CD14-positive monocyte (primary cell): ENCODE data around the gene MAP1LC3B. TPM values are rescaled to one million over a fixed set of nuclear protein-coding genes. Genes with fewer than 3 reads are reported as not detected.

ENCODE experiments used
- DNase-seq, 3 donors: peaks; one replicate each; pipeline ENCODE4 v3.0.0-alpha.2; 2011 to 2022
- H2AFZ ChIP-seq: 2 replicates; pipeline ENCODE4 v1.6.0; 2012; ENCODE audit warnings: mild to moderate bottlenecking, low read depth, low read length, inconsistent platforms; ENCODE audit not compliant: insufficient read depth, poor library complexity, severe bottlenecking
- H3K27ac ChIP-seq, 2 donors: 1 replicate in 1 of 2; 2 replicates in 1 of 2; pipeline ENCODE4 v1.5.1; 2012 to 2013; ENCODE audit warnings: low read length in 2 of 2, control low read depth in 1 of 2, inconsistent platforms in 1 of 2, low read depth in 1 of 2, mild to moderate bottlenecking in 1 of 2
- H3K27me3 ChIP-seq, 2 donors: one replicate each; pipeline versions ENCODE4 v1.6.0 to v1.6.1; 2011 to 2013; ENCODE audit warnings: low read length in 2 of 2; ENCODE audit not compliant: control insufficient read depth in 2 of 2, insufficient read depth in 2 of 2
- H3K36me3 ChIP-seq, 2 donors: replicated peaks in 1 of 2; 1 replicate in 1 of 2; 2 replicates in 1 of 2; pipeline versions ENCODE4 v1.5.1 to v1.6.1; 2012 to 2013; ENCODE audit warnings: low read length in 2 of 2, control low read depth in 1 of 2, inconsistent platforms in 1 of 2, mild to moderate bottlenecking in 1 of 2; ENCODE audit not compliant: insufficient read depth in 2 of 2, control insufficient read depth in 1 of 2
- H3K4me1 ChIP-seq, 2 donors: 1 replicate in 1 of 2; 2 replicates in 1 of 2; pipeline versions ENCODE4 v1.5.1 to v1.6.1; 2012 to 2013; ENCODE audit warnings: low read length in 2 of 2, control low read depth in 1 of 2, inconsistent platforms in 1 of 2, mild to moderate bottlenecking in 1 of 2, moderate library complexity in 1 of 2; ENCODE audit not compliant: insufficient read depth in 2 of 2, control insufficient read depth in 1 of 2
- H3K4me2 ChIP-seq: replicated peaks from 2 replicates; pipeline ENCODE3; 2012; ENCODE audit warnings: low read length, moderate library complexity, mild to moderate bottlenecking; ENCODE audit not compliant: poor library complexity, severe bottlenecking; ENCODE audit errors: extremely low read depth
- H3K4me3 ChIP-seq, 3 experiments: fragments of 200-600 bp in 1 of 3; sonication (generic) in 1 of 3; replicated peaks in 1 of 3; 1 replicate in 2 of 3; 2 replicates in 1 of 3; pipeline ENCODE4 v1.5.1; 2011 to 2013; ENCODE audit warnings: low read length in 3 of 3, mild to moderate bottlenecking in 3 of 3, control low read depth in 2 of 3, low read depth in 2 of 3, inconsistent platforms in 1 of 3, moderate library complexity in 1 of 3
- H3K79me2 ChIP-seq: 2 replicates; pipeline ENCODE4 v1.6.0; 2012; ENCODE audit warnings: mild to moderate bottlenecking, control low read depth, inconsistent platforms, low read length, moderate library complexity; ENCODE audit not compliant: insufficient read depth
- H3K9ac ChIP-seq: 2 replicates; pipeline ENCODE4 v1.6.0; 2017; ENCODE audit warnings: low read length, mild to moderate bottlenecking; ENCODE audit not compliant: insufficient read depth, poor library complexity, severe bottlenecking
- H3K9me3 ChIP-seq, 2 donors: replicated peaks in 1 of 2; 1 replicate in 1 of 2; 2 replicates in 1 of 2; pipeline versions ENCODE4 v1.5.1 to v1.6.1; 2012 to 2013; ENCODE audit warnings: low read length in 2 of 2, control low read depth in 1 of 2; ENCODE audit not compliant: control insufficient read depth in 1 of 2, insufficient read depth in 1 of 2
- H4K20me1 ChIP-seq: 2 replicates; pipeline ENCODE4 v1.6.0; 2012; ENCODE audit warnings: mild to moderate bottlenecking, low read length, control low read depth, moderate library complexity; ENCODE audit not compliant: insufficient read depth
- H3K27ac Mint-ChIP-seq, 7 donors: one replicate each; pipeline ENCODE4 v1.8.0; 2020; ENCODE audit warnings: mild to moderate bottlenecking in 7 of 7, mixed read lengths in 7 of 7, moderate library complexity in 6 of 7, inconsistent platforms in 2 of 7
- H3K27me3 Mint-ChIP-seq, 3 donors: one replicate each; pipeline ENCODE4 v1.8.0; 2021 to 2022; ENCODE audit warnings: low read depth in 3 of 3, mild to moderate bottlenecking in 3 of 3, mixed read lengths in 3 of 3, moderate library complexity in 3 of 3, inconsistent platforms in 1 of 3
- H3K36me3 Mint-ChIP-seq, 2 donors: one replicate each; pipeline ENCODE4 v1.8.0; 2020; ENCODE audit warnings: mixed read lengths in 2 of 2, inconsistent platforms in 1 of 2, mild to moderate bottlenecking in 1 of 2
- H3K4me1 Mint-ChIP-seq: one replicate; pipeline ENCODE4 v1.8.0; 2020; ENCODE audit warnings: mild to moderate bottlenecking, mixed read lengths
- H3K4me3 Mint-ChIP-seq, 2 donors: one replicate each; pipeline ENCODE4 v1.8.0; 2020; ENCODE audit warnings: mild to moderate bottlenecking in 2 of 2, mixed read lengths in 2 of 2, moderate library complexity in 1 of 2
- H3K9me3 Mint-ChIP-seq, 7 donors: one replicate each; pipeline ENCODE4 v1.8.0; 2020 to 2022; ENCODE audit warnings: mixed read lengths in 7 of 7, mild to moderate bottlenecking in 6 of 7, moderate library complexity in 6 of 7, inconsistent platforms in 2 of 7
- WGBS: methylation state at CpG from one replicate; pipeline ENCODE4 v1.1.5; 2013; ENCODE audit warnings: missing lambda C conversion rate; ENCODE audit not compliant: insufficient coverage; 5-methylcytosine and 5-hydroxymethylcytosine counted together
- intact Hi-C, 2 donors: fragments of 100-400 bp; cut with micrococcal nuclease; formaldehyde crosslinking; loops; one replicate each; pipeline versions ENCODE4 v1.15.0 to v1.15.1; 2023
- polyA plus RNA-seq, 3 donors: library from polyadenylated mRNA; depleted of rRNA in 1 of 3; unstranded in 2 of 3; stranded (reverse) in 1 of 3; fragments of 300-500 nt in 2 of 3; fragments of >200 nt in 1 of 3; fragmentation: Illumina TruSeq in 2 of 3; gene quantifications; 1 replicate in 2 of 3; 2 replicates in 1 of 3; pipeline ENCODE4 v1.2.3, GENCODE V29; 2012 to 2021
- TF ChIP-seq, protein P1 (sequence below): fragments of 200-600 bp; IDR thresholded peaks from one replicate; pipeline ENCODE4 v1.8.0; 2022; ENCODE audit warnings: antibody characterized with exemption, mild to moderate bottlenecking

MAP1LC3B gene
- polyA plus RNA-seq, 3 donors: 102 to 147 (median 140) TPM

GRCh38 chr16:87342978-87343752 lies 49.0 kb upstream of the MAP1LC3B start:
- Histone ChIP-seq H3K9ac (no peak overlapping the region), H3K27me3 (no peaks in the 10 kb centered on the region), H3K4me3 (no peak overlapping the region), H3K4me1 (no peaks in the 10 kb centered on the region), H3K4me2 (no peak overlapping the region), H3K79me2 (no peaks in the 10 kb centered on the region), H4K20me1 (no peaks in the 10 kb centered on the region), H3K36me3 (peaks cover 8 to 13% of the 10 kb centered on the region in 2 donors), H2AFZ (no peak overlapping the region), H3K27ac (no peak overlapping the region), H3K9me3 (no peaks in the 10 kb centered on the region)
- Mint-ChIP-seq H3K4me1 (peaks cover 6% of the 10 kb centered on the region), H3K4me3 (no peak overlapping the region), H3K9me3 (peaks cover 0 to 8% (median 2%) of the 10 kb centered on the region in 7 donors), H3K27me3 (peaks cover 0 to 15% (median 7%) of the 10 kb centered on the region in 3 donors), H3K36me3 (peaks cover 55 to 64% of the 10 kb centered on the region in 2 donors), H3K27ac (peak overlapping the region in 1 of 7 donors; percentile 0)
- intact Hi-C loops: no loop called here
- no peak for DNase-seq
- 92% methylated on average over 25 of the region's 26 CpGs for WGBS
- TF ChIP-seq, protein P1, sequence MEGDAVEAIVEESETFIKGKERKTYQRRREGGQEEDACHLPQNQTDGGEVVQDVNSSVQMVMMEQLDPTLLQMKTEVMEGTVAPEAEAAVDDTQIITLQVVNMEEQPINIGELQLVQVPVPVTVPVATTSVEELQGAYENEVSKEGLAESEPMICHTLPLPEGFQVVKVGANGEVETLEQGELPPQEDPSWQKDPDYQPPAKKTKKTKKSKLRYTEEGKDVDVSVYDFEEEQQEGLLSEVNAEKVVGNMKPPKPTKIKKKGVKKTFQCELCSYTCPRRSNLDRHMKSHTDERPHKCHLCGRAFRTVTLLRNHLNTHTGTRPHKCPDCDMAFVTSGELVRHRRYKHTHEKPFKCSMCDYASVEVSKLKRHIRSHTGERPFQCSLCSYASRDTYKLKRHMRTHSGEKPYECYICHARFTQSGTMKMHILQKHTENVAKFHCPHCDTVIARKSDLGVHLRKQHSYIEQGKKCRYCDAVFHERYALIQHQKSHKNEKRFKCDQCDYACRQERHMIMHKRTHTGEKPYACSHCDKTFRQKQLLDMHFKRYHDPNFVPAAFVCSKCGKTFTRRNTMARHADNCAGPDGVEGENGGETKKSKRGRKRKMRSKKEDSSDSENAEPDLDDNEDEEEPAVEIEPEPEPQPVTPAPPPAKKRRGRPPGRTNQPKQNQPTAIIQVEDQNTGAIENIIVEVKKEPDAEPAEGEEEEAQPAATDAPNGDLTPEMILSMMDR: no peak

GRCh38 chr16:87343753-87344050 lies 48.4 kb upstream of the MAP1LC3B start:
- Mint-ChIP-seq H3K27ac (no peak overlapping the region), H3K4me3 (no peak overlapping the region), H3K27me3 (peaks cover 0 to 14% (median 6%) of the 10 kb centered on the region in 3 donors), H3K9me3 (peaks cover 0 to 7% (median 2%) of the 10 kb centered on the region in 7 donors), H3K36me3 (peaks cover 53 to 61% of the 10 kb centered on the region in 2 donors), H3K4me1 (peaks cover 6% of the 10 kb centered on the region)
- Histone ChIP-seq H3K4me3 (no peak overlapping the region), H2AFZ (no peak overlapping the region), H3K27ac (no peak overlapping the region), H3K36me3 (peaks cover 8 to 13% of the 10 kb centered on the region in 2 donors), H3K9ac (no peak overlapping the region), H3K9me3 (no peaks in the 10 kb centered on the region), H3K4me1 (no peaks in the 10 kb centered on the region), H3K79me2 (no peaks in the 10 kb centered on the region), H4K20me1 (no peaks in the 10 kb centered on the region), H3K4me2 (no peak overlapping the region), H3K27me3 (no peaks in the 10 kb centered on the region)
- 93% methylated on average over 11 of the region's 11 CpGs for WGBS
- intact Hi-C loops: no loop called here
- no peak for DNase-seq
- TF ChIP-seq, protein P1: no peak
